Spleen (tissue), 7 donors: ENCODE results near the gene GOLGA8T.
"Not testable (repeated sequence)": the region's sequence is repeated elsewhere in the genome, so short reads cannot be mapped to it uniquely, and the experiment has no call there.

Source experiments
- CTCF ChIP-seq, 11 experiments: fragments of 200-600 bp in 7 of 11; fragments of 450-650 bp in 4 of 11; sonication (generic) in 4 of 11; IDR thresholded peaks in 8 of 11; conservative IDR thresholded peaks in 3 of 11; 1 replicate in 7 of 11; 2 replicates in 4 of 11; pipeline versions ENCODE4 v1.4.0 to v1.8.0; 2016 to 2021; ENCODE audit warnings: antibody characterized with exemption in 11 of 11, inconsistent platforms in 4 of 11, mild to moderate bottlenecking in 1 of 11
- POLR2A ChIP-seq, 3 donors: fragments of 450-650 bp; IDR thresholded peaks; one replicate each; pipeline ENCODE4 v1.5.1; 2017; ENCODE audit warnings: antibody characterized with exemption in 3 of 3, mild to moderate bottlenecking in 1 of 3
- donor health status: DM: no; HTN: no; CAD: no; lungs with moderate emphysema.
- donor health status: DM: no; HTN: no; CAD: no.
- donor health status: DM: no; HTN: no; CAD: no.

- TF ChIP-seq CTCF (IDR thresholded peaks at IDR 0.05 in 8 of 11, conservative IDR thresholded peaks at IDR 0.05 in 3 of 11); POLR2A (IDR thresholded peaks at IDR 0.05): not testable (repeated sequence)
Measured at GRCh38 chr15:30162479-30163357, 27.9 kb downstream of the GOLGA8T start.
